HG03575 (cell line): Measurements from ENCODE around the gene DCLRE1A.

Source experiments
- ATAC-seq: cut with Tn5 transposase; IDR thresholded peaks from one replicate; pipeline ENCODE4 v1.9.1; 2021; ENCODE audit not compliant: unreplicated experiment, insufficient number of reproducible peaks, low FRiP score; ENCODE audit errors: extremely low read depth

The DCLRE1A gene

DNA sequence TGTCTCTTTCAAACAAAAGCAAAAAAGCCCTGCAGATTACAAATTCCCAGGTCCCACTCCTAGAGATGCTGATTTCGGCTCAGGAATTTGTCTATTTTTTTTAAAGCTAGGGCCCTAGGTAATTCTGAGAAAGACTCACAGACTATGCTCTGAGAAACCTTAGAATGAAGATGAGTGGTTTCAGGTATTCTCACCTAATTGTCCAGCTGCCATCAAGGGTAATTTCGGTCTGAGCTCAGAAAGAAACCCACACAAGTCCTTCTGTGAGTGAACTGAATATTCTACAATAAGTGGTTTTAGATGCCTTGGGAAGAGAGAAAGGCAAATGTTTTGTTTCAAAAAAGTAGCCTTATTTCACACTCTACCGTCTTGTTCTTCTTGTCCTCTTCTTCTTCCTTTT, 45.7 kb downstream of the DCLRE1A start:
- ATAC-seq, result no peak

DNA sequence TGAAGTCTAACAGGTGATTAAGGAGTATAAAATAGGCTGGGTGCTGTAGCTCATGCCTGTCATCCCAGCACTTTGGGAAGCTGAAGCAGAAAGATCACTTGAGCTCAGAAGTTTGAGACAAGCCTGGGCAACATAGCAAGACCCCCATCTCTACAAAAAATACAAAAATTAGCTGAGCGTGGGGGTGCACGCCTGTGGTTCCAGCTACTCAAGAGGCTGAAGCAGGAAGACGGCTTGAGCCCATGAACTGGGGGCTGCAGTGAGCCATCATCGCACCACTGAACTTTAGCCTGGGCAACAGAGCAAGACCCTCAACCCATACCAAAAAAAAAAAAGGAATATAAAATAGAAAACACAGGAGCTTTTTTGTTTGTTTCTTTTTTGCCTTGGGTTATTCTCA, 47.4 kb downstream of the DCLRE1A start:
- no peak for ATAC-seq

DNA sequence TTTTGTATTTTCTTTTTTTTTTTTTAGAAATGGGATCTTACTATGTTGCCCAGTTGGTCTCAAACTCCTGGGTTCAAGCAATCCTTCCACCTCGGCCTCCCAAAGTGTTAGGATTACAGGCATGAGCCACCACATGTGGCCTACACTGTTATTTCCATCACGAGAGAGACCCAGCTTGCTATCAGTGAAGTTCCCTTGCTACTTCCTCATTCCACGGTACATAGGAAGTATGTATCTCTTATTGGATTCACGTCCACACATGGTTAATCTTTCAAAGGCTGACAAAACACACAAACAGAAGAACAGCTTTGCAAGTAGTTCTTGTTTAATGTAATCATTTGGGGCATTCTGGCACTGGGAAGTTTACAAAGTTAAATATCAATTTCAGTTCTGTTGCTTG, 50.9 kb downstream of the DCLRE1A start:
- ATAC-seq, result no peak

DNA sequence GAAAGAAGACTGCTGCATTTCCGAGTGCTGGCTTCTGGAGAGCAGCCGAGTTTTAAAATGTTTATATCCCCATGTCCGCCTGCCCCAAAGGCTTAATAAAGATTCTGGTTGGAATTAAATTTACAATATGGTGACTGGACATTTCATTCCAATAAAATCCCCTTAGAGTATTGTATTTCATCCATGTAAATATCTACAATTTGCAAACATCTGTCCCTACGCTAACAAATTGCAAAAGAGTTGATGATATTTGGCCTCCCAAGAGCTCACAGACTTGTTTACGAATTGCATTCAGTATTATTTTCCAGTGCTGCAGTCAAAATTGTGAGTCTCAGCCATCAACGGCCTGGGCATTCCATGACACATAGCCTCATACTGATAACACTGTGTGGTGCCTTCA, 52.3 kb downstream of the DCLRE1A start:
- no peak for ATAC-seq

DNA sequence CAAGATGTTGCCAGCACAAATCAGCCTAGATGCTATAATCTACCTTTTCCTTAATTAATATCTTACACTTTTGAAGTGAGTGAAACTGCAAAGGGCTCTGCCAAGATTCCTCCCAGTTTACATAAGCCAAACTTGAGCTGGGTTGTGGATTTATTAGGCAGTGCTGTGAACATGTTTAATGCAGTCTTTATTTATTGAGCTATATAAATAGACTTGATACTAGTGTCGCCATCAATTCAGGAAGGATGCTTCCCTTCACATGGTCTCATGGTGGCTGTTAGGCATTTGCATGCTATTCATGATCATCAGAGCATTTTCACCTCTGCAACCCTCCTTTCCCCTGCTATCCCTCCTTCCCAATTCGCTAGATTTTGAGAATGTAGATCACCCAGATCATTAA, 62.2 kb downstream of the DCLRE1A start:
- no peak for ATAC-seq

DNA sequence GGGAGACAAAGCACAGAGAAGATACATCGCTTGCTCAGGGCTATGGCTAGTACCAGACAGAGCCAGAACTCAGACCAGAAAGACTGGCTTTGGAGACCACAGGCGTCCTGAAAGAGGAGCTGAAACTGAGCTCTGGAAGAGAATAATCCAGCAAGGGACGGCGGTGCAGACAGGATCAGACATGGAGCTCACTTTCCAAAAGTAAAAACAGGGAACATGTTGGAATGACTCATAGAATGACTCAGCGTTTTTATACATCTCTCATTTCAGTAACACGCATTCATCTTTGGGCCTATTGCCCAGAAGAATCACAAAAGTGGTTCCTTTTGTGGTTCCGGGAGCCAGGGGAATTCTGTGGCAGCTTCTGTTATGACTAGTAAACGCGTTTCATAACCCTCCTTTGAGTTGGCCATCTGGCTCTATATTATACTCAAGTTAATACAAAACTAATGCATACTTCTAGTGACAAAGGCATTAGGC, 65.2 kb downstream of the DCLRE1A start:
- peak; percentile 49 for ATAC-seq
